Smooth muscle cell (in vitro differentiated cells): ENCODE data around the gene GSK3A. TPM values are rescaled to one million over a fixed set of nuclear protein-coding genes. Genes with fewer than 3 reads are reported as not detected.

ENCODE experiments used
- DNase-seq: peaks from one replicate; lab custom pipeline; 2025; ENCODE audit not compliant: unreplicated experiment; lab: John Stamatoyannopoulos, UW
- H2AFZ ChIP-seq: fragments of 200-600 bp; sonication (generic); 2 replicates; pipeline ENCODE4 v1.6.0; 2016; ENCODE audit warnings: antibody characterized with exemption, low read depth, mild to moderate bottlenecking
- H3F3A ChIP-seq: fragments of 200-600 bp; sonication (generic); 2 replicates; pipeline ENCODE4 v1.6.0; 2017; ENCODE audit warnings: antibody characterized with exemption, low read depth
- H3K27ac ChIP-seq: fragments of 200-600 bp; sonication (generic); 2 replicates; pipeline ENCODE4 v1.5.1; 2016; ENCODE audit warnings: low read depth, mild to moderate bottlenecking
- H3K27me3 ChIP-seq: fragments of 200-600 bp; sonication (generic); 2 replicates; pipeline ENCODE4 v1.6.1; 2016; ENCODE audit warnings: low read depth, mild to moderate bottlenecking
- H3K36me3 ChIP-seq: fragments of 200-600 bp; sonication (generic); 2 replicates; pipeline ENCODE4 v1.5.1; 2016; ENCODE audit warnings: low read depth
- H3K4me1 ChIP-seq: fragments of 200-600 bp; sonication (generic); 2 replicates; pipeline ENCODE4 v1.5.1; 2016; ENCODE audit warnings: low read depth
- H3K4me2 ChIP-seq: fragments of 200-600 bp; sonication (generic); 2 replicates; pipeline ENCODE4 v1.6.0; 2016; ENCODE audit warnings: mild to moderate bottlenecking
- H3K4me3 ChIP-seq: fragments of 200-600 bp; sonication (generic); 2 replicates; pipeline ENCODE4 v1.5.1; 2016; ENCODE audit warnings: mild to moderate bottlenecking
- H3K79me2 ChIP-seq: fragments of 200-600 bp; sonication (generic); 2 replicates; pipeline ENCODE4 v1.6.0; 2016; ENCODE audit warnings: low read depth, mild to moderate bottlenecking
- H3K9ac ChIP-seq: fragments of 200-600 bp; sonication (generic); 2 replicates; pipeline ENCODE4 v1.6.0; 2016; ENCODE audit warnings: low read depth
- H3K9me3 ChIP-seq: fragments of 200-600 bp; sonication (generic); replicated peaks from 2 replicates; pipeline ENCODE4 v1.5.1; 2016; ENCODE audit warnings: low read depth
- H4K20me1 ChIP-seq: fragments of 200-600 bp; sonication (generic); 2 replicates; pipeline ENCODE4 v1.6.0; 2016; ENCODE audit warnings: low read depth
- CTCF ChIP-seq: fragments of 200-600 bp; sonication (generic); IDR thresholded peaks from 2 replicates; pipeline ENCODE4 v1.5.1; 2017; ENCODE audit warnings: borderline replicate concordance, mild to moderate bottlenecking, antibody characterized with exemption; ENCODE audit not compliant: insufficient read depth, poor library complexity, severe bottlenecking
- WGBS: methylation state at CpG from one replicate; pipeline ENCODE4 v1.1.7; 2016; ENCODE audit warnings: low lambda C conversion rate; 5-methylcytosine and 5-hydroxymethylcytosine counted together
- polyA plus RNA-seq: library from polyadenylated mRNA; unstranded; fragments of >200 nt; fragmentation: Nextera tagmentation; extraction: Ambion mirVana; gene quantifications from 2 replicates; pipeline ENCODE4 v1.2.1, GENCODE V29; 2016
- total RNA-seq: library from RNA; depleted of rRNA; stranded (reverse); fragments of >200 nt; gene quantifications from 2 replicates; pipeline ENCODE4 v1.2.3, GENCODE V29; 2014

GSK3A gene
- total and polyA plus RNA-seq, 2 experiments from 2014 or later, result 27.4 to 39.0 TPM

- Histone ChIP-seq H4K20me1 (peaks cover 36% of the 10 kb centered on the region), H2AFZ (no peak overlapping the region), H3K9me3 (no peaks in the 10 kb centered on the region), H3K27me3 (no peaks in the 10 kb centered on the region), H3K79me2 (peaks cover 26% of the 10 kb centered on the region), H3K4me2 (no peak overlapping the region), H3K36me3 (no peaks in the 10 kb centered on the region), H3K27ac (no peak overlapping the region), H3K4me1 (peaks cover 23% of the 10 kb centered on the region), H3F3A (peaks cover 25% of the 10 kb centered on the region), H3K4me3 (no peak overlapping the region), H3K9ac (no peak overlapping the region)
- TF ChIP-seq CTCF, result no peak
- 81% methylated on average over 4 of the region's 4 CpGs for whole genome bisulfite sequencing
- DNase-seq, result no peak
Measured at GRCh38 chr19:42276821-42277220, 34.4 kb upstream of the GSK3A start.

DNA sequence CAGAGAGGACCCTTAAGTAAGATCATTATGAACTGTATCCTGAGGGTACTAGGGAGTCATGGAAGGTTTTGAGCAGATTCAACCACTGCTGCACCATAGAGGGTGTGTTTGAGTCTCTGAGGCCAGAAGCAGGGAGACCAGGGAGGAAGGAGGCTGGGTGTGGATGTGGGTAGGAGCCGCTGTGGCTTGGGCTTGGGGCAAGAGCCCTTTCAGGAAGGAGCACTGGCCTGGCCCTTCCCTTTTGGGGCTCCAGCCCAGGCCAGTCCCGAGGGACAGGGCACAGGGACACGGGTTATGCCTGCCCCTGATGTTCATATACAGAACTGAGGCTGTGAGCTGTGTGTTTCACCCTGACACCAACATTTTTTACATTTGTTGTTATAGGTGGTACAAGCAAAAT lies 33.9 kb upstream of the GSK3A start:
- Histone ChIP-seq H3K4me3 (no peak overlapping the region), H3K9me3 (no peaks in the 10 kb centered on the region), H3K27me3 (no peaks in the 10 kb centered on the region), H3K36me3 (no peaks in the 10 kb centered on the region), H3K9ac (no peak overlapping the region), H3F3A (peaks cover 20% of the 10 kb centered on the region), H3K4me1 (peaks cover 17% of the 10 kb centered on the region), H3K4me2 (no peak overlapping the region), H3K79me2 (peaks cover 31% of the 10 kb centered on the region), H4K20me1 (peaks cover 36% of the 10 kb centered on the region), H2AFZ (no peak overlapping the region), H3K27ac (no peak overlapping the region)
- WGBS, result 94% methylated on average over 3 of the region's 3 CpGs
- DNase-seq, result no peak
- no peak for TF ChIP-seq CTCF

- no peak overlapping the region for H3K27ac ChIP-seq
- WGBS, result 97% methylated on average over 3 of the region's 3 CpGs
- no peak overlapping the region for H2AFZ ChIP-seq
- no peak overlapping the region for H3K4me3 ChIP-seq
- peaks cover 14% of the 10 kb centered on the region for H3K4me1 ChIP-seq
- H3K36me3 ChIP-seq, result no peaks in the 10 kb centered on the region
- DNase-seq, result no peak
- no peaks in the 10 kb centered on the region for H3K27me3 ChIP-seq
- no peak overlapping the region for H3K4me2 ChIP-seq
- peaks cover 39% of the 10 kb centered on the region for H3K79me2 ChIP-seq
- H3K9me3 ChIP-seq, result no peaks in the 10 kb centered on the region
- no peak overlapping the region for H3K9ac ChIP-seq
- no peak for TF ChIP-seq CTCF
- H4K20me1 ChIP-seq, result peaks cover 36% of the 10 kb centered on the region
- H3F3A ChIP-seq, result peaks cover 17% of the 10 kb centered on the region
Measured at GRCh38 chr19:42275517-42275916, 33.1 kb upstream of the GSK3A start.

DNA sequence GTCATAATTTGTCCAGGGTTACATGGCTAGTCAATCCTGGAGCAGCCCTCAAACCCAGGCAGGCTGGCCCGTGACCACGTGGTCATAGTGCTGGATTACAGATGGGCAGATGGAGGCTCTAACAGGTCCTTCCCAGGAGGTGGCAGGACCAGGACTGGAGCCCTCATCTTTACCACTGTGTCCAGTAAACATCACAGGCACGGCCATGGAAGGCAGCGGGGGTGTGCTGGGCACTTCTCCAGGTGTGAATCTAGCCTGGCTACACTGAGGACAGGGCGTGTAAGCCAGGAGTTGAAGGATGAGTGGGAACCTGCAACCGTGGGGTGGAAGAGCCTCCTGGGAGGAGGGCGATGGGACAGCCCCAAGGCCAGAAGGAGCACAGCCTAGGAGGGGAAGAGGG lies 32.7 kb upstream of the GSK3A start:
- WGBS, result 95% methylated on average over 7 of the region's 7 CpGs
- no peak overlapping the region for H3K9ac ChIP-seq

More for the DNA sequence above, 32.7 kb upstream of the GSK3A start:
- Histone ChIP-seq H3K9me3 (no peaks in the 10 kb centered on the region), H3K36me3 (no peaks in the 10 kb centered on the region), H3K4me1 (peaks cover 18% of the 10 kb centered on the region), H2AFZ (no peak overlapping the region), H3F3A (peaks cover 13% of the 10 kb centered on the region), H4K20me1 (peaks cover 36% of the 10 kb centered on the region), H3K27me3 (no peaks in the 10 kb centered on the region), H3K4me2 (no peak overlapping the region), H3K4me3 (no peak overlapping the region), H3K79me2 (peaks cover 43% of the 10 kb centered on the region), H3K27ac (no peak overlapping the region)
- TF ChIP-seq CTCF, result no peak
- no peak for DNase-seq
